Measurements from ENCODE around the gene ZFP64. TPM values are rescaled to one million over a fixed set of nuclear protein-coding genes. Genes with fewer than 3 reads are reported as not detected.
A peak's percentile ranks its signal among the peaks of the same experiment; 100 is the strongest.
"Not testable (repeated sequence)": the region's sequence is repeated elsewhere in the genome, so short reads cannot be mapped to it uniquely, and the experiment has no call there.

Gene ZFP64
- total RNA-seq, 2 donors from 2014 or later: 11.5 to 14.4 TPM

- no peak overlapping the region for H3K4me3 ChIP-seq
- peaks cover 4 to 8% of the 10 kb centered on the region in 2 donors for H3K4me1 ChIP-seq (ENCODE audit: control insufficient read depth in 1 of 2, low read depth in 2 of 2)
- ATAC-seq (ENCODE audit: insufficient number of reproducible peaks, low FRiP score, low read depth) (no peak), DNase-seq (ENCODE audit: low spot score) (no peak)
- H3K27me3 ChIP-seq (replicated peaks; ENCODE audit: insufficient read depth): no peaks in the 10 kb centered on the region
- no peak overlapping the region for H3K27ac ChIP-seq
- no peaks in the 10 kb centered on the region for H3K9me3 ChIP-seq
- H3K36me3 ChIP-seq: no peaks in the 10 kb centered on the region
- TF ChIP-seq CTCF (IDR thresholded peaks at IDR 0.05): no peak
These were observed 5.3 kb upstream of the ZFP64 start for GRCh38 chr20:52196845-52197244.

GRCh38 chr20:52193886-52194545 is 2.4 kb upstream of the ZFP64 start:
- H3K27me3 ChIP-seq (replicated peaks; ENCODE audit: insufficient read depth): no peaks in the 10 kb centered on the region
- no peaks in the 10 kb centered on the region for H3K36me3 ChIP-seq
- ATAC-seq (ENCODE audit: insufficient number of reproducible peaks, low FRiP score, low read depth) (no peak), DNase-seq (ENCODE audit: low spot score) (no peak)
- no peak overlapping the region for H3K4me3 ChIP-seq
- TF ChIP-seq CTCF (IDR thresholded peaks at IDR 0.05): no peak
- peaks cover 10 to 15% of the 10 kb centered on the region in 2 donors for H3K4me1 ChIP-seq (ENCODE audit: control insufficient read depth in 1 of 2, low read depth in 2 of 2)
- no peak overlapping the region for H3K27ac ChIP-seq
- no peaks in the 10 kb centered on the region for H3K9me3 ChIP-seq

GRCh38 chr20:52193133-52193532 is 1.6 kb upstream of the ZFP64 start:
- Histone ChIP-seq H3K27me3 (replicated peaks; ENCODE audit: insufficient read depth) (no peaks in the 10 kb centered on the region), H3K9me3 (no peaks in the 10 kb centered on the region), H3K27ac (no peak overlapping the region), H3K4me3 (no peak overlapping the region), H3K4me1 (ENCODE audit: control insufficient read depth in 1 of 2, low read depth in 2 of 2) (peaks cover 10 to 15% of the 10 kb centered on the region in 2 donors), H3K36me3 (no peaks in the 10 kb centered on the region)
- TF ChIP-seq CTCF (IDR thresholded peaks at IDR 0.05): no peak
- no peak for DNase-seq (ENCODE audit: low spot score)
- ATAC-seq (ENCODE audit: insufficient number of reproducible peaks, low FRiP score, low read depth): no peak

GRCh38 chr20:52192719-52193007 is 1.1 kb upstream of the ZFP64 start:
- not testable (repeated sequence) for H3K27me3 ChIP-seq (replicated peaks; ENCODE audit: insufficient read depth)

GRCh38 chr20:52191916-52192718 is 538 bp upstream of the ZFP64 start:
- peaks cover 10 to 15% of the 10 kb centered on the region in 2 donors for H3K4me1 ChIP-seq (ENCODE audit: control insufficient read depth in 1 of 2, low read depth in 2 of 2)
- no peaks in the 10 kb centered on the region for H3K9me3 ChIP-seq
- no peaks in the 10 kb centered on the region for H3K36me3 ChIP-seq
- H3K27ac ChIP-seq: peak overlapping the region; percentile 75 to 82
- no peak for TF ChIP-seq CTCF (IDR thresholded peaks at IDR 0.05)
- DNase-seq (ENCODE audit: low spot score) (no peak), ATAC-seq (ENCODE audit: insufficient number of reproducible peaks, low FRiP score, low read depth) (no peak)
- H3K27me3 ChIP-seq (replicated peaks; ENCODE audit: insufficient read depth): no peaks in the 10 kb centered on the region
- H3K4me3 ChIP-seq: peak overlapping the region; percentile 98

More at GRCh38 chr20:52192719-52193007, 1.1 kb upstream of the ZFP64 start:
- H3K27ac ChIP-seq; DNase-seq (ENCODE audit: low spot score); H3K36me3 ChIP-seq; ATAC-seq (ENCODE audit: insufficient number of reproducible peaks, low FRiP score, low read depth); H3K9me3 ChIP-seq: not testable (repeated sequence)
- peak overlapping the region; percentile 98 for H3K4me3 ChIP-seq
- peaks cover 10 to 15% of the 10 kb centered on the region in 2 donors for H3K4me1 ChIP-seq (ENCODE audit: control insufficient read depth in 1 of 2, low read depth in 2 of 2)
